Measurements from ENCODE around the gene NEO1.

Gene NEO1

DNA sequence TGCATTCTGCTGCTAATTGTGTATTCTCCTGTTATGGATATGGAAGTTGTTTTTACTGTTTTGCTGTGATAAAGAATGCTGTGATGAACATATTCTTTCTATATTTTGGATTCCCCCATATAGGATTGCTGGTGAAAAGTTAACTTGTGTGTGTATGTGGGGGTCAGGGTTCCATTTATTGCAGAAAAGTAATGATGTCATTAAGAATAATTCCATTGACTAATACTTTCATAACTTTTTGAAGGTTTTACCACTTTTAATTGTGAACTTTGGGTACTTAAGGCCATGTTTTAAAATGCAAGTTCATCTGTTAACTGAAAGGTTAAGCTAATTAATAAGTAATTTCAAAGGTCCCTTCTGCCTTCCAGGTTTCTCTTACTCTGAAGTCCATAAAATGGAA, 6.2 kb downstream of the NEO1 start:
- Histone ChIP-seq H3K4me2 (ENCODE audit: low read length) (no peak overlapping the region), H3K27me3 (ENCODE audit: insufficient read depth, low read length) (no peaks in the 10 kb centered on the region), H3K9me2 (ENCODE audit: low read depth, low read length) (no peaks in the 10 kb centered on the region), H3K79me2 (ENCODE audit: insufficient read depth, low read length) (no peaks in the 10 kb centered on the region), H3F3A (ENCODE audit: insufficient read depth, low read length) (no peaks in the 10 kb centered on the region), H3K4me3 (ENCODE audit: low read depth, low read length, poor library complexity, severe bottlenecking) (no peak overlapping the region), H4K20me1 (ENCODE audit: insufficient read depth, low read length) (no peaks in the 10 kb centered on the region), H3K4me1 (ENCODE audit: insufficient read depth, low read length, severe bottlenecking) (peaks cover 1% of the 10 kb centered on the region), H3K27ac (ENCODE audit: low read depth, low read length, poor library complexity, severe bottlenecking) (no peak overlapping the region), H2AFZ (ENCODE audit: low read length) (no peak overlapping the region), H3K9ac (ENCODE audit: low read length) (no peak overlapping the region), H3K9me3 (ENCODE audit: low read length) (no peaks in the 10 kb centered on the region), H3K36me3 (ENCODE audit: insufficient read depth, low read length) (no peaks in the 10 kb centered on the region)
- TF ChIP-seq EZH2 (IDR thresholded peaks at IDR 0.05; ENCODE audit: borderline replicate concordance, low read length) = no peak
- TF ChIP-seq, protein P1, sequence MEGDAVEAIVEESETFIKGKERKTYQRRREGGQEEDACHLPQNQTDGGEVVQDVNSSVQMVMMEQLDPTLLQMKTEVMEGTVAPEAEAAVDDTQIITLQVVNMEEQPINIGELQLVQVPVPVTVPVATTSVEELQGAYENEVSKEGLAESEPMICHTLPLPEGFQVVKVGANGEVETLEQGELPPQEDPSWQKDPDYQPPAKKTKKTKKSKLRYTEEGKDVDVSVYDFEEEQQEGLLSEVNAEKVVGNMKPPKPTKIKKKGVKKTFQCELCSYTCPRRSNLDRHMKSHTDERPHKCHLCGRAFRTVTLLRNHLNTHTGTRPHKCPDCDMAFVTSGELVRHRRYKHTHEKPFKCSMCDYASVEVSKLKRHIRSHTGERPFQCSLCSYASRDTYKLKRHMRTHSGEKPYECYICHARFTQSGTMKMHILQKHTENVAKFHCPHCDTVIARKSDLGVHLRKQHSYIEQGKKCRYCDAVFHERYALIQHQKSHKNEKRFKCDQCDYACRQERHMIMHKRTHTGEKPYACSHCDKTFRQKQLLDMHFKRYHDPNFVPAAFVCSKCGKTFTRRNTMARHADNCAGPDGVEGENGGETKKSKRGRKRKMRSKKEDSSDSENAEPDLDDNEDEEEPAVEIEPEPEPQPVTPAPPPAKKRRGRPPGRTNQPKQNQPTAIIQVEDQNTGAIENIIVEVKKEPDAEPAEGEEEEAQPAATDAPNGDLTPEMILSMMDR (IDR thresholded peaks at IDR 0.05; ENCODE audit: low read length) = no peak

DNA sequence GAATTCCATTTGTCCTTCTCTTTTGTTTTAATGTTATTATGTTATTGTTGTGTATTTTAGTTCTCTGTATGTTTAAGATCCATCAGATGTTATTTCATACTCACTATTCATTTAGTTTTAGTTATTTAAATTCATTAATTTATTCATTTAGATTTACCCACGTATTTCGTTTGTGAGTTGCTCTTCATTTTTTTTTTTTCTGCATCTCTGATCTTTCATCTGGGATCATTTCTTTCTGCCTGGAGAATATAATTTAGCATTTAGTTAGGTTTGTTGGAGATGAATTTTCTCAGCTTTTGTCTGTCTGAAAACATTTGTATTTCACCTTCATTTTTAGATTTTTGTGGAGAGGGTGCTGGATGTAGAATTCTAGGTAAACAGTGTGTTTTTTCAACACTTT, 12.9 kb downstream of the NEO1 start:
- H3K79me2 ChIP-seq (ENCODE audit: insufficient read depth, low read length) = no peaks in the 10 kb centered on the region

DNA sequence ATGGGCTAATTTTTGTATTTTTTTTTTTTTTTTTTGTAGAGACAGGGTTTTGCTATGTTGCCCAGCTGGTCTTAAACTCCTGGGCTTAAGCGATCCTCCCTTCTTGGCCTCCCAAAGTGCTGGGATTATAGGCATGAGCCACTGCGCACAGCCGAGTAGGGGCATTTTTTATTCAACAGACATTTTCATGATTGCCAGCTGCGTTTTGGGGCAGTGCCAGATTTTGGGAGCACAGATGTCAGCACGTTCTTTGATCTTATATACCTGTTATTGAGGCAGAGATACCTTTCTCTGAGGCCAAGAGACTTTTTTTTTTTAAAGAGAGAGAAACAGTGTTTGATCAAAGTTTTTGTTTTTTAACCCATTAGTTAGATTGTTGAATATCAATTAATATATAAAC, 16.8 kb downstream of the NEO1 start:
- TF ChIP-seq EZH2 (IDR thresholded peaks at IDR 0.05; ENCODE audit: borderline replicate concordance, low read length) = no peak
- TF ChIP-seq, protein P1 (IDR thresholded peaks at IDR 0.05; ENCODE audit: low read length) = no peak
- Histone ChIP-seq H3K9me3 (ENCODE audit: low read length) (no peaks in the 10 kb centered on the region), H3F3A (ENCODE audit: insufficient read depth, low read length) (no peaks in the 10 kb centered on the region), H2AFZ (ENCODE audit: low read length) (no peak overlapping the region), H3K27ac (ENCODE audit: low read depth, low read length, poor library complexity, severe bottlenecking) (no peak overlapping the region), H3K9ac (ENCODE audit: low read length) (no peak overlapping the region), H3K9me2 (ENCODE audit: low read depth, low read length) (no peaks in the 10 kb centered on the region), H3K4me3 (ENCODE audit: low read depth, low read length, poor library complexity, severe bottlenecking) (no peak overlapping the region), H4K20me1 (ENCODE audit: insufficient read depth, low read length) (no peaks in the 10 kb centered on the region), H3K36me3 (ENCODE audit: insufficient read depth, low read length) (no peaks in the 10 kb centered on the region), H3K4me1 (ENCODE audit: insufficient read depth, low read length, severe bottlenecking) (no peaks in the 10 kb centered on the region), H3K79me2 (ENCODE audit: insufficient read depth, low read length) (no peaks in the 10 kb centered on the region), H3K4me2 (ENCODE audit: low read length) (no peak overlapping the region), H3K27me3 (ENCODE audit: insufficient read depth, low read length) (no peaks in the 10 kb centered on the region)

More for the DNA sequence above, 12.9 kb downstream of the NEO1 start:
- Histone ChIP-seq H4K20me1 (ENCODE audit: insufficient read depth, low read length) (no peaks in the 10 kb centered on the region), H3K4me3 (ENCODE audit: low read depth, low read length, poor library complexity, severe bottlenecking) (no peak overlapping the region), H3F3A (ENCODE audit: insufficient read depth, low read length) (no peaks in the 10 kb centered on the region), H3K36me3 (ENCODE audit: insufficient read depth, low read length) (no peaks in the 10 kb centered on the region), H3K9me3 (ENCODE audit: low read length) (no peaks in the 10 kb centered on the region), H3K27ac (ENCODE audit: low read depth, low read length, poor library complexity, severe bottlenecking) (no peak overlapping the region), H3K4me1 (ENCODE audit: insufficient read depth, low read length, severe bottlenecking) (no peaks in the 10 kb centered on the region), H3K9ac (ENCODE audit: low read length) (no peak overlapping the region), H3K9me2 (ENCODE audit: low read depth, low read length) (no peaks in the 10 kb centered on the region), H3K4me2 (ENCODE audit: low read length) (no peak overlapping the region), H3K27me3 (ENCODE audit: insufficient read depth, low read length) (no peaks in the 10 kb centered on the region), H2AFZ (ENCODE audit: low read length) (no peak overlapping the region)
- TF ChIP-seq, protein P1 (IDR thresholded peaks at IDR 0.05; ENCODE audit: low read length) = no peak
- no peak for TF ChIP-seq EZH2 (IDR thresholded peaks at IDR 0.05; ENCODE audit: borderline replicate concordance, low read length)

All from OCI-LY1 (cell line).